Activated CD8-positive, alpha-beta memory T cell treated with anti-CD3 and anti-CD28 coated beads for 4 hours (primary cell): ENCODE measurements around the gene TEX22.

Experiments used
- DNase-seq, 2 donors: peaks; one replicate each; pipeline ENCODE4 v3.0.0-alpha.2; 2020; ENCODE audit warnings: low read depth in 2 of 2

The TEX22 gene

DNA sequence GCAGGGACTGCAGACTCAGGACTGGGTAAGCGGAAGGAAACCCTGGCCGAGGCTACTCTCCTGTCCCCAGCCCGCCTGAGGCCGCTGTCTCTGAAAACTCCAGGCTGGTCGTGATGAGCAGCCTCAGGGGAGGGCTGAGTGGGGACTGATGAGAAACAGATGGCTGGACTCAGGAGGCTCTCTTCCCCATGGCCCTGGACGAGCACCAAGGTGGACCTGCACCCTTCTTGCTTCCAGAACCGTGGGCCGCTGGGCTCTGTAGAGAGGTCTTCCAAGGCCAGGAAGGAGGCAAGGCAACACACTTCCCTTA is 1.1 kb downstream of the TEX22 start:
- no peak for DNase-seq

DNA sequence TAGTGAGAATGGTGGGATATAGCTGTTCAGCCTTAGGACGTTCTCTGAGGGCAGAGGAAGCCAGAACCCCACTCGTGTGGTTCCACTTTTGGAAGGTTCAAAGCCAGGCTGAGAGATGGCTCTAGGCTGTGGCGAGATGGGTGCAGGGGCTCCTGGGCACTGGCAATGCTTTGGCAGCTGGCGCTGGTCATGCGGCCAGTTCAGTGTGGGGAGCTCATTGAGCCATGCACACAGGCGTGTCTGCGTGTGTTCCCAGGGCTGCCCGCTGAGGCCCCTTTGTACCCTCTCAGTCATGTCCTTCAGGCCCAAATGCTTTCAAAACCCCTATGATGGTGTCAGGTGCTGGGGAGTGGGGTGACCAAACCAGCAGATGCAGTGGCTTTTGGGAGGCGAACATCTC is 1.7 kb downstream of the TEX22 start:
- no peak for DNase-seq

GRCh38 chr14:105401699-105402098 is 3.4 kb downstream of the TEX22 start:
- no peak for DNase-seq

- DNase-seq = no peak
Observed at GRCh38 chr14:105408592-105408991, 10.3 kb downstream of the TEX22 start.

GRCh38 chr14:105409364-105409763 is 11.0 kb downstream of the TEX22 start:
- no peak for DNase-seq

DNA sequence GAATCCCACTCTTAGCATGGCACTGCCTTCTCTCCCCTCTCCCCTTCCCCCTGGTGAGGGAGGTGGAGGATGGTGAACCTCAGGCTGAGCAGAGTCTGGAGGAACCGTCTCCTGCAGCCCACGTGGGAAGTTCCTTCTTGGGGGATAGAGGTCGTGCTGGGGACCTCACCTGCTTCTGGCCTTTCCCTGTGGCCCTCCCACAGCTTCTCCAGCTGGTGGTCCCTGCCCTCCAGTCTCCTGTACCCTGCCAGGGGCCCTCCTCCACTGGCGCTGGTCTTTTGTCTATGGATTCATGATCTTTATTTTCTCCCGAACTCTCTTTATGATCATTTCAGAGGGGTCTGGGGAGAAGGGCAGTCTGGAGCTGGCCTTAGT is 12.3 kb downstream of the TEX22 start:
- DNase-seq = no peak

- DNase-seq = no peak
Observed at GRCh38 chr14:105411017-105411941, 12.9 kb downstream of the TEX22 start.

DNA sequence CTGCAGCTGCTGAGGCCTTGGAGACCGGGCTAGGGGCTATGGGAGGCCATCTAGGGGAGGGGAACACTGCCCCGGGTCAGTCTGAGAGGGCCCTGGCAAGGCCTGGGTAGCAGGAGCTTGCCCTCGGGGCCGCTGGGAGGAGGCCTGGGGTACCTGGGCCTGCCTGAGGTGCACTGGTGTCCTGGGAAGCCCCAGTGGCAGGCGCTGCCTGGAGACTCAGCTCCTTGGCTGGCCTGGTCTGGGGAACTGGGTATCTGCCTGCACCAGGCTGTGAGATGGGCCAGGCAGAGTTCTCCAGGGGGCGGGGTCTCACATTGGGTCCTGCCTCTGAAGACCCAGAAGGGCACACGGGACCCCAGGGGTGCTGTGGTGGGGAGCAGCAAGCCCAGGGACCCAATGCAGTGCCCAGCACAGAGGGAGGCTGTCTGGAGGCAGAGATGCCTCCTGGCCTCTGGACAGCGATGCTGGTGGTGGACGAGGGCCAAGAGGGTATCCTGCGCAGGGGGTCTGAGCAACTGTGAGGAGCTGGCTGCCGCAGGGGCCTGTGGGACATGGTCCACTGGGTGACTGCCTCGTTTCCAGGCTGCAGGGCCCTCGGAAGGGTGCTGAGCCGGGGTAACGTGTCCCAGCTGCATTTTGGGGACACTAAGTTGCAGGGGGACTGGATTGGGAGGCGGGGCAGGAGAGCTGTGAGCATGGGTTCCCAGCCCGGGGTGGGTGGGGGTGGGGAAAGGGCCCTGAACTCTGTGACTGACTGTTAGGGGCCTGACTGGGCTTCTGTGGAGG is 13.8 kb downstream of the TEX22 start:
- no peak for DNase-seq

DNA sequence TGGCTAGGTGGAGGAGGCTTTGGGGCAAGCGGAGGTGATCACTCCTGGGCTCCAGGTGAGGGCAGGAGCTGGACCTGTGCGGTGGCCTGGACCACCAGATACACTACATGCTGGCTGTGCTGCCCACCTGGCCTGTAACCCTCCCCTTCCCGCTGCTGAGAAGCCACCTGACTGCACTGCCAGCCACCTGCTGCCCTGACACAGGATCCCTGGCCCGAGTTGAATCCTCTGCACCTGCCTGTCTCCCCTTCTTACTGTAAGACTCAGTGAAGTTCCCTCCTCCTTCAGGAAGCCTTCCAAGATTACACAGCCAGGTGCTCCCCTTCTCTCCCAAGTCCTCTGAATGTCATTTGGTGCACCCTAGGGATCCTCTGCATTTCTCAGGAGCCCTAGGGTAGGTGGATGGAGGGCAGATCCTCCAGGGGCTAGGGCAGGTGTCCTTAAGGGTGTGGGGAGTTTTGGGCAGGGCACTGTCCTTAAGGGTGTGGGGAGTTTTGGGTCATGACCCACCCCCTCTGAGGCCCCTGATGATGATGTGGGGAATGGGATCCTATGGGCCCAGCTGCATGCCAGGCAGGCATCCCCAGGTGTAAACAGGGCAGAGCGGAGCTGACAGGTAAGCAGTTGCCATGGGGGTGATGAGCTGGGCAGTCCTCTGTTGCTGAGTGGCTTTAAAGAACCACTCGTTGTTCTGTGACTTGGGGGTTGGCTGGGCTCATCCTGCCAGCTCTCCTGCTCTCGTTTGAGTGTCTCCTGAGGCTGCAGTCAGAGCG is 14.6 kb downstream of the TEX22 start:
- DNase-seq = no peak

DNA sequence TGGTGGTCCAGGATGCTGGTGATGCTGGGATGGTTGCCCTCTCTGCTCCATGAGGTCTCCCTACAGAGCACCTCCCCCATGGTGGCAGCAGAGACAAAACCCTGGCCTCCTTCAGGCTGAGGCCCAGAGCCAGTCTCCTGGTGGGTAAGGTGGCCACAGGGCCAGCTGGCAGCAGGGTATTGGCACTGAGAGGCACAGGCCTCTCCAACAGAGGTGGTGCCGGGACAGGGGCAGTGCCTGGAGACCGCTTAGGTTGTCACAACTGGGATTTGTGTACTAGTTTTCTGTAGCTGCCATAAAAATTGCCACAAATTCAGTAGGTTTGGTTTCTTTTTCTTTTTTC is 15.2 kb downstream of the TEX22 start:
- no peak for DNase-seq

- peak in 1 of 2 donors; percentile 36 for DNase-seq
Observed at GRCh38 chr14:105414456-105415371, 16.4 kb downstream of the TEX22 start.

DNA sequence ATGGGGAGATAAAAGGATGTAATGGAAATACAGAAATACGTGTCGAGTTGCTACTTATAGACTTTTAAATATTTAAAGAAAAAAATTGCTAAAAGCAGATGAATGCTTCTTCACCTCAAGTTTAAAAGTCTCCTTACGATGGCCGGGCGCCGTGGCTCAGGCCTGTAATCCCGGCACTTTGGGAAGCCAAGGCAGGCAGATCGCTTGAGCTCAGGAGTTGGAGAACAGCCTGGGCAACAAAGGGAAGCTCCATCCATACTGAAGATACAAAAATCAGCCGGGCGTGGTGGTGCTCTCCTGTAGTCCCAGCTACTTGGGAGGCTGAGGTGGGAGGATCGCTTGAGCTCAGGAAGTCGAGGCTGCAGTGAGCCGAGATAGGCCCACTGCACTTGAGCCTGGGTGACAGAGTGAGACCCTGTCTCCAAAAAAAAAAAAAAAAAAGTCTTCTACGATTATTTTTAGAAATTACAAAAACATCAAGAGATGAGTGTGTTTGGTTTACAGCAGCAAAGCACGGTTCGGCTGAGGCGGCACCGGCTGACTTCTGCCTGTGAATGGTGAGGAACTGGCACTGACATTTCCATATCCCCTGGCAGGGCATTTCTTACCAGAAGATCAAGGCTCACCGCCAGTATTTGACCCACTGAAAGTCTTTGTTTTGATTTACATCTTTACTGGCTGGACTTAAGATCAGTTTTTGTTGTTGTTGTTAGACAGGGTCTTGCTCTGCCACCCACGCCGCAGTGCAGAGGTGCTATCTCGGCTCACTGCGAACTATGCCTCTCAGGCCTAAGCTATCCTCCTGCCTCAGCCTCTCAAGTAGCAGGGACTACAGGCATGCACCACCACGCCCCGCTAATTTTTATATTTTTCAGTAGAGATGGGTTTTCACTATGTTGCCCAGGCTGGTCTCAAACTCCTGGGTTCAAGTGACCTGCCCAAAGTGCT is 17.4 kb downstream of the TEX22 start:
- no peak for DNase-seq

DNA sequence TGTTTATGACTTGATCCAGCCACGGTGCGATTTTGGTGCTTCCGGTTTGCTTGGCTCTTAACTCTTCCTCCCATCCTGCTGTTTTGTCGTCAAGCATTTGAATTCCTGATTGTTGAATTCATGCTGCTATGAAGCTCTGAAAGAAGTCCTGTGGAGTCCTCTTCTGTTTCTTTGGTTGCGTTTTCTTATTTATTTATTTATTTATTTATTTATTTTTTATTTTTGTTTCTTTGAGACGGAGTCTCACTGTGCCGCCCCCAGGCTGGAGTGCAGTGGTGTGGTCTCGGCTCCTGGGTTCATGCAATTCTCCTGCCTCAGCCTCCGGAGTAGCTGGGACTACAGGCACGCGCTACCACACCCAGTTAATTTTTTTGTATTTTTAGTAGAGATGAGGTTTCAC is 18.3 kb downstream of the TEX22 start:
- DNase-seq = no peak

DNA sequence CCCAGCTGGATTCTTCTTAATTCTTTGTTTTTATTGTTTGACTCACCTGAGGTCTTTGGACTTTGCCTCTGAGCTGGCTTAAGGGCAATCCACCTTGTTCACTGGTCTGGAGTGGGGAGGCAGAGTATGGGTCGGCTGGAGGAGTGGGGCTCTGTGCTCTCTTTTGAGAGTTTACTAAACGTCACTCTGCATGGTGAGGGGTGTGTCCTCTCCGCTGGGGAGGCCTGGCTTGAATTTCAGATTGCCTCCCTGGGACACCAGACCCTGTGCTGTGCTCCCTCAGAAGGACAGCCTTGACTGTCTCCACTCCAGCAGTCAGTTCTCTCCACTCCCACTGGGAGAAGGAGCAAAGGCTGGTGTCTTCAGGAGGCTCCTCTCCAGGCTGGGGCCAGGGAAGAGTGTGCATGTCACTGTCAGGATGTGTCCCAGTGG is 19.4 kb downstream of the TEX22 start:
- DNase-seq = no peak

DNA sequence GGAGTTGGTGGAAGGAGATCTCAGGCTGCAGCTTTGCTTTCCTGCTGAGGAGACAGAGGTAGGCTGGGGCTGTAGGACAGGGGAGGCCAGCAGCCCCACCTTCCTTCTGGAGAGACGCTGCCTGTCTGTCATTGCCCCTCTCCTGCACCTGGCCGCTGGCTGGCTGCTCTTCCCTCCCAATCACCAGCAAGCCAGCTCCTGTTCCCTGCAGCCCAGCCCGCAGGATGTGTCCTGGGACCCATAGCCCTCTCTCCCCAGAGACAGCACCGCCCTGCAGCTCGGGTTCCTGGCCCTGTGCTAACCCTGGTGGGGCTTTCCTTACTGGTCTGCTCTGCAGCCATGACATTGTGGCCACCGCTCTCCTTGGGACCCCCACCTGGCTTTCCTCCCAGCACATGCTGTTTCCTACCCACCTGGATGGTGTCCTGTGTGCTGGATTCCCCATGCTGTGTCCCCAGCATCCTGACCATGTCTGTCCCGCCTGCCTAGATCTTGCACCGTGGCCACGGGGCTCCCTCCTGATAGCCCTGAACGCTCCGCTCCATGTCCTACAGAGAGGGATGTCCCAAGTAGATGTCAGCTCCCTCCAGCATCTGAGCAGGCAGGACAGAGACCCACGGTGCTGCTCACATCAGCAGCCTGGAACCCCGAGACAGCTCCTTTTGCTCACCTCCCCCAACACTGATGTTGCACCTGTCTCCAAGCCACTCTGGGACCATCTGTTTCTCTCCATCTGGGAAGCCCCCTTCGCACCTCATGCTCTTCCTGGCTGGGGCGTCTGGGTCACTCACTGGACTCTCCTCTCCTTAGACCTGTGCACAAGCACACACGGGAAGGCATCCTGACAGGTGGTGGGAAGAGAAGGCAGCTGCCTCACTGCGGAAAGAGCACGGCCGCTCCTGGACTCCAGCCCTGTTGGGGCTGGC is 20.2 kb downstream of the TEX22 start:
- DNase-seq = no peak

GRCh38 chr14:105419195-105420091 is 21.1 kb downstream of the TEX22 start, which contains the start of gene MTA1:
MTA1 (plus strand) TSS chr14:105419827; CDS start chr14:105420036, 209 bp downstream.
- DNase-seq = no peak

DNA sequence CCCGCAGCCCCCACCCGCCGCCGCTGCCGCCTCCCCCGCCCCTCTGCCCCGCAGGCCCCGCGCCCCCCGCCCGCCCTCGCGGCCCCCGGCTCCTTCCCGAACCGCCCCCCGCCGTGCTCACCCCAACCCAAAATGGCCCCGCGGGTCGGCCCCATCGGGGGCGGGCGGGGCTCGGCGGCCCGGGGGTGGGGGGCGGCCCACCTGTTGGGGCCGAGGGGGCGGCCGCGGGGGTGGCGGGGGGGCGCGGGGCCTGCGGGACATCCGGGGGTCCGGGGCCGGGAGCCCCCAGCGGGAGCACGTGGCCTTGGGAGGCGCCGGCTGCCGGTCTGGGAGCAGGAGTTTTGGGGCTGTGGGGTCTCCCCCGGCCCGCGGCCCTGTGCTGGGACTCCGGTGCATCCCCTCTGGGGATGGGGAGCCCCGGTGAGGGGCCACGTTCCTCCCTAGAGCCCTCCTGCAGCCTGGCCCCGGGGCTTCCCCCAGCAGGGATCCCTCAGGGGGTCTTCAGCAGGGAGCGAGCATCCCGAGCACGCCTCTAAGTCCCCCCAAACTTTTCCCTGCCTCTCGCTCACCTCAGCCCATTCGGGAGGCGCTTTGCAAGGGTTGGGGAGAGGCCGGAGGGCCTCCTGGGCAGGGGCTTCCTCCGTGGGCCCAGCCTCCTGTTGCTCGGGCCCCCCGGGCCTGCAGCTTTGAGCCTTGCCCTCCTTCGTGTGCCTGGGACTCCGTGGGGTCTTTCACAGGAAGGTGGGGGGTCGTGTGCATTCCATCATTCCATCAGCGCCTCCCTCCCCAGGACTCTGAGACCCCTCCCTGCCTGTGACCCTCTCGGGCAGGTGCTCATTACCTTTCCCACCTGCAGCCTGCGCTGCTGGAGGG is 22.0 kb downstream of the TEX22 start:
- DNase-seq = no peak
